Measurements from ENCODE around the gene PRKG1. TPM values are rescaled to one million over a fixed set of nuclear protein-coding genes. Genes with fewer than 3 reads are reported as not detected.

PRKG1 gene
- total and polyA plus RNA-seq, 2 of the 8 experiments (the other 6 are each of a cell fraction or from before 2014, with no cell fraction given), result 4.2 to 15.2 TPM

- ChIA-PET POLR2A (ENCODE audit: partially characterized antibody) (no interaction called here), CTCF (ENCODE audit: partially characterized antibody) (interaction anchor here (0.6 kb wide), 1 partner anchor 134 kb away, joined by 3 read pairs; no protein-coding TSS in a partner anchor)
- Histone ChIP-seq H3K27ac (ENCODE audit: low read depth, low read length) (no peak overlapping the region), H3K23ac (ENCODE audit: insufficient read length) (no peak overlapping the region), H3K56ac (replicated peaks; ENCODE audit: insufficient read length, low read depth, low read length) (no peak overlapping the region), H2BK120ac (replicated peaks; ENCODE audit: low read depth, low read length) (no peak overlapping the region), H2BK15ac (ENCODE audit: low read length) (no peak overlapping the region), H3K9me3 (ENCODE audit: insufficient read depth in 2 of 2, low read depth in 1 of 2, low read length in 1 of 2) (no peaks in the 10 kb centered on the region), H4K5ac (ENCODE audit: insufficient read length, low read depth, low read length) (no peak overlapping the region), H3K36me3 (ENCODE audit: control insufficient read depth in 2 of 4, insufficient read depth in 4 of 4, low read length in 3 of 4) (no peaks in the 10 kb centered on the region), H3K4me2 (ENCODE audit: insufficient read depth in 1 of 2, low read depth in 2 of 2, low read length in 2 of 2) (no peak overlapping the region), H3K9ac (replicated peaks in 1 of 4; ENCODE audit: extremely low read depth in 1 of 4, low read depth in 3 of 4, low read length in 3 of 4) (no peak overlapping the region), H4K20me1 (replicated peaks in 1 of 2; ENCODE audit: control insufficient read depth in 1 of 2, insufficient read depth in 2 of 2, low read length in 2 of 2) (no peaks in the 10 kb centered on the region), H3K79me2 (ENCODE audit: control insufficient read depth in 1 of 2, insufficient read depth in 2 of 2, low read length in 2 of 2) (no peaks in the 10 kb centered on the region), H3K27me3 (replicated peaks in 1 of 4; ENCODE audit: control insufficient read depth in 3 of 4, extremely low read depth in 1 of 4, insufficient read depth in 3 of 4, low read length in 3 of 4) (no peaks in the 10 kb centered on the region), H3K23me2 (ENCODE audit: low read depth, low read length) (no peaks in the 10 kb centered on the region), H2BK20ac (ENCODE audit: low read length) (no peak overlapping the region), H4K91ac (replicated peaks; ENCODE audit: insufficient read length, low read length) (no peak overlapping the region), H2AFZ (ENCODE audit: low read length) (no peak overlapping the region), H3K4me3 (ENCODE audit: extremely low read depth in 1 of 4, insufficient read depth in 2 of 4, low read depth in 3 of 4, low read length in 4 of 4) (no peak overlapping the region), H3K4ac (replicated peaks; ENCODE audit: insufficient read length, low read depth, low read length) (no peak overlapping the region), H3K14ac (ENCODE audit: insufficient read length) (no peak overlapping the region), H2BK5ac (ENCODE audit: low read depth, low read length) (no peak overlapping the region), H4K8ac (ENCODE audit: extremely low read depth, insufficient read depth, low read length) (no peak overlapping the region), H3K18ac (ENCODE audit: extremely low read depth, low read length) (no peak overlapping the region), H3K79me1 (ENCODE audit: low read depth, low read length) (no peaks in the 10 kb centered on the region), H2AK5ac (ENCODE audit: low read depth, low read length) (no peak overlapping the region), H2BK12ac (ENCODE audit: low read depth, low read length) (no peak overlapping the region), H3K4me1 (replicated peaks in 1 of 4; ENCODE audit: control insufficient read depth in 3 of 4, insufficient read depth in 4 of 4, low read length in 3 of 4) (no peaks in the 10 kb centered on the region)
- FAIRE-seq (no peak), DNase-seq (ENCODE audit: low read depth in 1 of 2, low spot score in 2 of 2) (no peak)
- 80% methylated on average over 1 of the region's 1 CpG; no CpG with 5 or more reads in 1 of the 2 experiments for WGBS, 2 experiments (ENCODE audit: extremely low coverage in 1 of 2, insufficient coverage in 1 of 2, insufficient read length in 1 of 2, insufficient replicate concordance in 2 of 2, low coverage in 1 of 2, low lambda C conversion rate in 2 of 2, missing lambda C conversion rate in 1 of 2)
Observed at GRCh38 chr10:51502124-51502523, 427.8 kb downstream of the PRKG1 start.

Measured in H1 (cell line).